NT2/D1 (cell line): ENCODE data around the gene RTN4R.

ENCODE experiments used
- DNase-seq: peaks from one replicate; pipeline ENCODE4 v3.0.0-alpha.2; 2011; ENCODE audit warnings: low read depth, low spot score
- H3K27me3 ChIP-seq: 2 replicates; pipeline ENCODE4 v1.6.0; 2011; ENCODE audit warnings: mild to moderate bottlenecking; ENCODE audit not compliant: insufficient read length, insufficient read depth
- H3K36me3 ChIP-seq: 2 replicates; pipeline ENCODE4 v1.6.1; 2011; ENCODE audit warnings: mild to moderate bottlenecking, low read length, mixed read lengths; ENCODE audit not compliant: insufficient read depth, insufficient read length
- H3K4me1 ChIP-seq: 2 replicates; pipeline ENCODE4 v1.5.1; 2011; ENCODE audit not compliant: insufficient read depth, insufficient read length
- H3K4me3 ChIP-seq: 2 replicates; pipeline ENCODE4 v1.5.1; 2011; ENCODE audit warnings: low read depth; ENCODE audit not compliant: insufficient read length
- H3K9ac ChIP-seq: 2 replicates; pipeline ENCODE4 v1.6.0; 2011; ENCODE audit warnings: low read depth; ENCODE audit not compliant: insufficient read length
- H3K9me3 ChIP-seq: 2 replicates; pipeline ENCODE4 v1.5.1; 2011; ENCODE audit warnings: mild to moderate bottlenecking, low read length; ENCODE audit not compliant: insufficient read depth
- SUZ12 ChIP-seq: IDR thresholded peaks from 2 replicates; pipeline ENCODE4 v1.6.1; 2011; ENCODE audit not compliant: insufficient read length, insufficient read depth; ENCODE audit errors: extremely low read depth
- YY1 ChIP-seq: IDR thresholded peaks from 2 replicates; pipeline ENCODE4 v1.6.1; 2011; ENCODE audit not compliant: insufficient read length, insufficient read depth
- ZNF274 ChIP-seq: IDR thresholded peaks from 2 replicates; pipeline ENCODE4 v1.6.1; 2011; ENCODE audit warnings: mild to moderate bottlenecking, low read depth, low read length

Gene RTN4R

GRCh38 chr22:20242393-20243175, 25.5 kb downstream of the RTN4R start:
- Histone ChIP-seq H3K27me3 (no peaks in the 10 kb centered on the region), H3K36me3 (peaks cover 7% of the 10 kb centered on the region), H3K4me3 (no peak overlapping the region), H3K4me1 (peaks cover 54% of the 10 kb centered on the region), H3K9ac (no peak overlapping the region), H3K9me3 (no peaks in the 10 kb centered on the region)
- TF ChIP-seq ZNF274 (no peak), YY1 (no peak), SUZ12 (no peak)
- no peak for DNase-seq

- Histone ChIP-seq H3K27me3 (no peaks in the 10 kb centered on the region), H3K4me3 (no peak overlapping the region), H3K36me3 (peaks cover 7% of the 10 kb centered on the region), H3K4me1 (peaks cover 50% of the 10 kb centered on the region), H3K9ac (no peak overlapping the region), H3K9me3 (no peaks in the 10 kb centered on the region)
- DNase-seq: no peak
- TF ChIP-seq ZNF274: no peak
These were observed 26.3 kb downstream of the RTN4R start for GRCh38 chr22:20241579-20242392.

DNA sequence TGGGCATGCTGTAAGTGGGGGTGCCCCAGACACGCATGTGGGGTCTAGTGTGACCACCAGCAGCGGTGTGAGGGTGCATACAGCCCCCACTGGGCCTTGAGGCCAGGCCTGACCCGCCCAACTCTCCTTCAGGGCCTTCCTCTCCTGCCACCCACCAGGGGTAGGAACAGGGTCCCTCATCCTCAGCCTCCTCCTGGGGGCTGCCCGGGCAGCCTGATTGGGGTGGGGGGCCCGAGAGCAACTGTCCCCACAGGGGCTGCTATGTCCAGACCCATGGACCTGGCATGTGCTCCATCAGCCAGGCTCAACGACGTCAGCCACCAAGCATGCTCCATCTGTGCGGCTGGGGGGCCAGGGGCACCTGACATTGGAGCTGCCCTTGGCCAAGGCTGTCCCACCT, 27.2 kb downstream of the RTN4R start:
- Histone ChIP-seq H3K27me3 (no peaks in the 10 kb centered on the region), H3K9me3 (no peaks in the 10 kb centered on the region), H3K4me3 (no peak overlapping the region), H3K36me3 (peaks cover 7% of the 10 kb centered on the region), H3K4me1 (peaks cover 42% of the 10 kb centered on the region), H3K9ac (peak overlapping the region; percentile 63)
- TF ChIP-seq ZNF274 (no peak), YY1 (no peak), SUZ12 (no peak)
- DNase-seq: no peak

DNA sequence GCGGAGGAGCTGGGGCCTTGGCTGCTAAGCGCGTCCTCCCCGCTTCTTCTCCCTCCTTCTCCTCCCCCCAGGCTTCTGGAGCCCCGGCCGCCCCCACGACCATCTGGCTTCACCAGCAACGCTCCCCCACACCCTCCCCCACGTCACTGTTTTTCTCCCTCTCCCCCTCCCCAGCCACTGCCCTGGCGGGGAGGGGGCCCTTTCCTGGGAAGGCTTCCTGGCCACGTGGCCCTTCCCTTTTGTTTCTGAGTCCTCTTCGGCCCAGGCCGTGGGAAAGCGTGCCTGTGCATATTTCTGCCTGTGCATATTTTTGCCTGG, 27.7 kb downstream of the RTN4R start:
- H3K4me3 ChIP-seq: no peak overlapping the region
- peaks cover 37% of the 10 kb centered on the region for H3K4me1 ChIP-seq
- DNase-seq: no peak
- H3K36me3 ChIP-seq: peaks cover 7% of the 10 kb centered on the region
- TF ChIP-seq ZNF274 (no peak), SUZ12 (no peak), YY1 (no peak)
- no peaks in the 10 kb centered on the region for H3K9me3 ChIP-seq
- peak overlapping the region; percentile 63 for H3K9ac ChIP-seq
- H3K27me3 ChIP-seq: no peaks in the 10 kb centered on the region

DNA sequence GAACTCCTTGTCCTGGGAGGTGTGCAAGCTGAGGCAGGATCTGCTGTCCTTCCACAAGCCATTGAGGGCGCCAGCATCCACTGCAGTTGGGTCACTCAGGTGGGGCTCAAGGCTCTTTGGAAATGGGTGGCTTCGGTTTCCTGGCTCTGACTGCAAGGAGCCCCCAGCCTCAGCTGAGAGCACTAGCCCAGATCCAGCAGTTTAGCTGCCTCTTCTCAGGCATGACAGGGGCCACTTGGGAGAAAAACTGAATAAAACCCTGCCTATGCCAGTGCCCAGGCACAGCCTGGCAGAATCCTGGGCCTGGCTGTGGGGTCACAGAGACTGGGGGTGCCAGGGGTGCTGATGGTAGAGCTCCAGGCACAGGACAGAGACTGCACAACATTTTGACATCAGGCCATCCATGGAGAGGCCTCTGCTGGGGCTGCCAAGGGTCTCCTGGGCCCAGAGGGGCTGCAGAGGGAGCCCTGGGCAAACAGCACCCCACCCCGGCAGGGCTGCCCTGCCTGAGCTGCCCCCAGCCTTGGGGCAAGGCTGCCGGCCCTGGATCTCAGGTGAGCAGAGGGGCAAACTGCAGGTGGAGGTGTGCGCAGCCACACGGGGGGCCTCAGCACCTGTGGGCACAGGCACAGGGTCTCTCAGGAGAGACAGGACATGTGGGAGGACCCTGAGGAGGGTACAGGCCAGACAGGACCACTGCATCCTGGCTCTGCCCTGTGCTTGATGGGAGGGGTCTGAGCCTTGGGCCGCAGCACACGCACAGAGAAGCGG, 28.3 kb downstream of the RTN4R start:
- no peaks in the 10 kb centered on the region for H3K9me3 ChIP-seq
- H3K27me3 ChIP-seq: no peaks in the 10 kb centered on the region
- H3K4me1 ChIP-seq: peaks cover 33% of the 10 kb centered on the region
- no peak for TF ChIP-seq SUZ12
- peaks cover 7% of the 10 kb centered on the region for H3K36me3 ChIP-seq
- H3K9ac ChIP-seq: peak overlapping the region; percentile 50
- no peak for DNase-seq
- no peak overlapping the region for H3K4me3 ChIP-seq

- Histone ChIP-seq H3K9ac (no peak overlapping the region), H3K4me3 (no peak overlapping the region), H3K4me1 (peaks cover 25% of the 10 kb centered on the region), H3K9me3 (no peaks in the 10 kb centered on the region), H3K27me3 (no peaks in the 10 kb centered on the region), H3K36me3 (peaks cover 7% of the 10 kb centered on the region)
- TF ChIP-seq ZNF274 (no peak), SUZ12 (no peak), YY1 (no peak)
- DNase-seq: no peak
These were observed 29.0 kb downstream of the RTN4R start for GRCh38 chr22:20238901-20239675.
